ELF-1 (cell line): Measurements from ENCODE around the gene SMURF2.

ENCODE experiments used
- DNase-seq: peaks from one replicate; pipeline ENCODE4 v3.0.0-alpha.2; 2016; ENCODE audit warnings: low read depth, low spot score

The SMURF2 gene

GRCh38 chr17:64540118-64540776, 121.9 kb downstream of the SMURF2 start:
- no peak for DNase-seq

GRCh38 chr17:64538508-64539130, 123.5 kb downstream of the SMURF2 start:
- no peak for DNase-seq

- no peak for DNase-seq
Measured at GRCh38 chr17:64537488-64537887, 124.6 kb downstream of the SMURF2 start.

- DNase-seq, result no peak
Measured at GRCh38 chr17:64536913-64537312, 125.2 kb downstream of the SMURF2 start.

GRCh38 chr17:64535357-64535756, 126.8 kb downstream of the SMURF2 start:
- no peak for DNase-seq

GRCh38 chr17:64534187-64534586, 127.9 kb downstream of the SMURF2 start:
- no peak for DNase-seq

GRCh38 chr17:64533784-64534183, 128.3 kb downstream of the SMURF2 start:
- DNase-seq, result no peak

GRCh38 chr17:64532409-64532808, 129.7 kb downstream of the SMURF2 start:
- no peak for DNase-seq

- DNase-seq, result no peak
Measured at GRCh38 chr17:64531955-64532371, 130.1 kb downstream of the SMURF2 start.

GRCh38 chr17:64529221-64529620, 132.9 kb downstream of the SMURF2 start:
- DNase-seq, result no peak

- no peak for DNase-seq
Measured at GRCh38 chr17:64527914-64528313, 134.2 kb downstream of the SMURF2 start.

- DNase-seq, result no peak
Measured at GRCh38 chr17:64520359-64520758, 141.7 kb downstream of the SMURF2 start.

- no peak for DNase-seq
Measured at GRCh38 chr17:64519601-64520000, 142.5 kb downstream of the SMURF2 start.

- DNase-seq, result no peak
Measured at GRCh38 chr17:64515829-64516228, 146.3 kb downstream of the SMURF2 start.

GRCh38 chr17:64515419-64515818, 146.7 kb downstream of the SMURF2 start:
- no peak for DNase-seq

- no peak for DNase-seq
Measured at GRCh38 chr17:64509179-64509578, 152.9 kb downstream of the SMURF2 start.

- no peak for DNase-seq
Measured at GRCh38 chr17:64508683-64509082, 153.4 kb downstream of the SMURF2 start.

- no peak for DNase-seq
Measured at GRCh38 chr17:64507413-64507782, 154.7 kb downstream of the SMURF2 start.

GRCh38 chr17:64506576-64507412, 155.3 kb downstream of the SMURF2 start, which contains the start of gene CEP95:
Gene CEP95, plus strand, starts transcription at chr17:64506977. Its CDS starts 121 bp downstream, at chr17:64507098.
- DNase-seq, result peak; percentile 98

- no peak for DNase-seq
Measured at GRCh38 chr17:64506201-64506575, 155.9 kb downstream of the SMURF2 start, which contains the start of gene DDX5. Gene DDX5, minus strand, starts transcription at chr17:64506289. Its CDS starts 170 bp downstream, at chr17:64506119.

- DNase-seq, result peak; percentile 75
Measured at GRCh38 chr17:64505340-64506200, 156.5 kb downstream of the SMURF2 start.
